SH-SY5Y (cell line): ENCODE measurements around the gene CDKN1C.

Experiments
- GATA2 ChIP-seq: IDR thresholded peaks from 2 replicates; pipeline ENCODE4 v1.6.1; 2011; ENCODE audit warnings: mild to moderate bottlenecking, low read depth, low read length
- GATA3 ChIP-seq: IDR thresholded peaks from 2 replicates; pipeline ENCODE4 v1.6.1; 2011; ENCODE audit warnings: low read depth, mild to moderate bottlenecking, low read length, moderate library complexity

- TF ChIP-seq GATA3: no peak
- TF ChIP-seq GATA2: no peak
Measured at GRCh38 chr11:2865922-2866577, 19.5 kb downstream of the CDKN1C start.
